GM13976 (cell line): ENCODE results near the gene FUT8.

Experiments used
- DNase-seq: peaks from one replicate; pipeline ENCODE4 v3.0.0; 2012; ENCODE audit warnings: low spot score
- CTCF ChIP-seq: IDR thresholded peaks from 2 replicates; pipeline ENCODE4 v1.5.1; 2012; ENCODE audit warnings: borderline replicate concordance, mild to moderate bottlenecking; ENCODE audit not compliant: insufficient read depth; ENCODE audit errors: extremely low read depth, missing control alignments, control extremely low read depth
- in situ Hi-C: fragments of 300-500 bp; cut with MboI; formaldehyde crosslinking; loops from one replicate; pipeline ENCODE4 v1.12.0; 2022; ENCODE audit warnings: low sequenced_read_pairs, mixed read lengths, inconsistent platforms; ENCODE audit not compliant: unreplicated experiment

The FUT8 gene

GRCh38 chr14:65412032-65412846 is at the start of gene FUT8:
Gene FUT8, plus strand, starts transcription at chr14:65412730. Its CDS starts 148,834 bp downstream, at chr14:65561564.
- TF ChIP-seq CTCF: peak; percentile 50
- peak; percentile 84 for DNase-seq
- in situ Hi-C loops: loop anchor here (10.0 to 25.0 kb wide), 3 partner anchors 187 to 650 kb away; no protein-coding TSS in a partner anchor

GRCh38 chr14:65366802-65367565 is 45.5 kb upstream of the FUT8 start:
- no peak for DNase-seq
- TF ChIP-seq CTCF: no peak
- in situ Hi-C loops: no loop called here

GRCh38 chr14:65369560-65369959 is 43.0 kb upstream of the FUT8 start:
- no peak for TF ChIP-seq CTCF
- DNase-seq: no peak
- in situ Hi-C loops: no loop called here

- TF ChIP-seq CTCF: no peak
- DNase-seq: peak; percentile 64
Observed at GRCh38 chr14:65370801-65371248, 41.7 kb upstream of the FUT8 start.

GRCh38 chr14:65371784-65372183 is 40.7 kb upstream of the FUT8 start:
- TF ChIP-seq CTCF: no peak
- peak; percentile 51 for DNase-seq
- in situ Hi-C loops: no loop called here

More at GRCh38 chr14:65370801-65371248, 41.7 kb upstream of the FUT8 start:
- in situ Hi-C loops: no loop called here

- TF ChIP-seq CTCF: no peak
- in situ Hi-C loops: no loop called here
- no peak for DNase-seq
Observed at GRCh38 chr14:65373016-65373670, 39.4 kb upstream of the FUT8 start.
